ENCODE data around the gene PVALEF. TPM values are rescaled to one million over a fixed set of nuclear protein-coding genes. Genes with fewer than 3 reads are reported as not detected.

PVALEF gene
- total and polyA plus RNA-seq, 2 of the 13 experiments (the other 11 are each of a cell fraction or from before 2014, with no cell fraction given): 0.18 TPM

GRCh38 chr17:81142301-81143199 lies 22.8 kb upstream of the PVALEF start (continued):
- TF ChIP-seq TIGD3 (CRISPR knock-in tag; IDR thresholded peaks at IDR 0.05; ENCODE audit: borderline replicate concordance) (no peak), GABPB1 (CRISPR knock-in tag; IDR thresholded peaks at IDR 0.05) (peak; percentile 56), GTF3A (CRISPR knock-in tag; conservative IDR thresholded peaks at IDR 0.05) (no peak), SIN3A (IDR thresholded peaks at IDR 0.05; ENCODE audit: borderline replicate concordance, low read depth, low read length) (no peak), ZNF331 (CRISPR knock-in tag; IDR thresholded peaks at IDR 0.05) (peak; percentile 81), ESRRA (CRISPR knock-in tag; IDR thresholded peaks at IDR 0.05; ENCODE audit: low read depth) (no peak), ZFYVE20 (CRISPR knock-in tag; IDR thresholded peaks at IDR 0.05; ENCODE audit: borderline replicate concordance, low read depth) (no peak), ZNF749 (CRISPR knock-in tag; IDR thresholded peaks at IDR 0.05; ENCODE audit: borderline replicate concordance) (no peak), TBX3 (IDR thresholded peaks at IDR 0.05; ENCODE audit: borderline replicate concordance) (no peak), TSC22D2 (CRISPR knock-in tag; IDR thresholded peaks at IDR 0.05; ENCODE audit: borderline replicate concordance) (0 out of 2 replicates have a peak, but pooled peaks have one; percentile 61), POLR2A (IDR thresholded peaks at IDR 0.05; ENCODE audit: insufficient read depth in 1 of 2, low read depth in 2 of 2, low read length in 2 of 2) (no peak), HNF1A (IDR thresholded peaks at IDR 0.05; ENCODE audit: low read depth) (no peak), HNF1A (CRISPR knock-in tag; IDR thresholded peaks at IDR 0.05; ENCODE audit: borderline replicate concordance) (0 out of 2 replicates have a peak, but pooled peaks have one; percentile 5), ZFP82 (CRISPR knock-in tag; IDR thresholded peaks at IDR 0.05; ENCODE audit: borderline replicate concordance) (no peak), IRF2 (CRISPR knock-in tag; IDR thresholded peaks at IDR 0.05) (0 out of 2 replicates have a peak, but pooled peaks have one; percentile 59), ELK4 (CRISPR knock-in tag; IDR thresholded peaks at IDR 0.05; ENCODE audit: borderline replicate concordance) (no peak), ADNP (CRISPR knock-in tag; IDR thresholded peaks at IDR 0.05) (no peak), ZNF530 (CRISPR knock-in tag; IDR thresholded peaks at IDR 0.05; ENCODE audit: low read depth) (no peak), ETV6 (CRISPR knock-in tag; conservative IDR thresholded peaks at IDR 0.05) (no peak), ZBTB38 (CRISPR knock-in tag; IDR thresholded peaks at IDR 0.05) (0 out of 2 replicates have a peak, but pooled peaks have one; percentile 31)
- TF ChIP-seq, protein P1, sequence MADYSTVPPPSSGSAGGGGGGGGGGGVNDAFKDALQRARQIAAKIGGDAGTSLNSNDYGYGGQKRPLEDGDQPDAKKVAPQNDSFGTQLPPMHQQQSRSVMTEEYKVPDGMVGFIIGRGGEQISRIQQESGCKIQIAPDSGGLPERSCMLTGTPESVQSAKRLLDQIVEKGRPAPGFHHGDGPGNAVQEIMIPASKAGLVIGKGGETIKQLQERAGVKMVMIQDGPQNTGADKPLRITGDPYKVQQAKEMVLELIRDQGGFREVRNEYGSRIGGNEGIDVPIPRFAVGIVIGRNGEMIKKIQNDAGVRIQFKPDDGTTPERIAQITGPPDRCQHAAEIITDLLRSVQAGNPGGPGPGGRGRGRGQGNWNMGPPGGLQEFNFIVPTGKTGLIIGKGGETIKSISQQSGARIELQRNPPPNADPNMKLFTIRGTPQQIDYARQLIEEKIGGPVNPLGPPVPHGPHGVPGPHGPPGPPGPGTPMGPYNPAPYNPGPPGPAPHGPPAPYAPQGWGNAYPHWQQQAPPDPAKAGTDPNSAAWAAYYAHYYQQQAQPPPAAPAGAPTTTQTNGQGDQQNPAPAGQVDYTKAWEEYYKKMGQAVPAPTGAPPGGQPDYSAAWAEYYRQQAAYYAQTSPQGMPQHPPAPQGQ (CRISPR knock-in tag; IDR thresholded peaks at IDR 0.05; ENCODE audit: borderline replicate concordance): no peak
